GM12865 (cell line): ENCODE results near the gene BAG5.
"Not testable (repeated sequence)": the region's sequence is repeated elsewhere in the genome, so short reads cannot be mapped to it uniquely, and the experiment has no call there.

Experiments used
- DNase-seq: peaks from one replicate; pipeline ENCODE4 v3.0.0; 2010; ENCODE audit warnings: low read depth
- H3K4me3 ChIP-seq: 2 replicates; pipeline ENCODE4 v1.5.1; 2011; ENCODE audit warnings: mild to moderate bottlenecking, low read depth, low read length, control low read depth
- CTCF ChIP-seq: IDR thresholded peaks from 2 replicates; pipeline ENCODE4 v1.5.1; 2011; ENCODE audit warnings: low read length, control low read depth, low read depth, inconsistent platforms; ENCODE audit not compliant: insufficient read depth; ENCODE audit errors: missing control alignments

Gene BAG5

GRCh38 chr14:103516426-103517173 lies 45.9 kb downstream of the BAG5 start:
- DNase-seq: no peak
- TF ChIP-seq CTCF: no peak
- H3K4me3 ChIP-seq: no peak overlapping the region

- no peak for TF ChIP-seq CTCF
- no peak overlapping the region for H3K4me3 ChIP-seq
- DNase-seq: no peak
Observed at GRCh38 chr14:103514596-103515421, 47.6 kb downstream of the BAG5 start.

- no peak for DNase-seq
- no peak overlapping the region for H3K4me3 ChIP-seq
- TF ChIP-seq CTCF: no peak
Observed at GRCh38 chr14:103512701-103513611, 49.5 kb downstream of the BAG5 start.

- DNase-seq, H3K4me3 ChIP-seq: not testable (repeated sequence)
Observed at GRCh38 chr14:103512180-103512579, 50.3 kb downstream of the BAG5 start.

- no peak for TF ChIP-seq CTCF
- no peak for DNase-seq
- H3K4me3 ChIP-seq: no peak overlapping the region
Observed at GRCh38 chr14:103510724-103511693, 51.4 kb downstream of the BAG5 start.

GRCh38 chr14:103509864-103510723 lies 52.4 kb downstream of the BAG5 start:
- no peak overlapping the region for H3K4me3 ChIP-seq
- TF ChIP-seq CTCF: no peak
- no peak for DNase-seq
